H1 (cell line): ENCODE measurements around the gene NDUFA11. TPM values are rescaled to one million over a fixed set of nuclear protein-coding genes. Genes with fewer than 3 reads are reported as not detected.

Experiments used
- CTCF ChIA-PET: fragments of 300-600 bp; sonication (Branson Sonifier 250); formaldehyde crosslinking; loops from one replicate; lab custom pipeline; 2021; ENCODE audit not compliant: partially characterized antibody; lab: Charles Lee
- POLR2A ChIA-PET: fragments of 300-600 bp; sonication (Branson Sonifier 250); formaldehyde crosslinking; loops from one replicate; lab custom pipeline; 2021; ENCODE audit warnings: inconsistent platforms; ENCODE audit not compliant: partially characterized antibody; lab: Charles Lee
- DNase-seq, 2 experiments: peaks; one replicate each; pipeline versions ENCODE4 v3.0.0 to v3.0.0-alpha.2; 2010 to 2022; ENCODE audit warnings: low spot score in 2 of 2, low read depth in 1 of 2, mixed read lengths in 1 of 2
- FAIRE-seq: peaks from 2 replicates; lab custom pipeline; 2011; peaks lifted over from hg19 to GRCh38; lab: Jason Lieb, UNC
- H2AFZ ChIP-seq: 2 replicates; pipeline ENCODE4 v1.8.1; 2012; ENCODE audit warnings: low read length, inconsistent platforms
- H2AK5ac ChIP-seq: 2 replicates; pipeline ENCODE4 v1.6.1; 2013; ENCODE audit warnings: low read depth, low read length
- H2BK120ac ChIP-seq: replicated peaks from 2 replicates; pipeline ENCODE3; 2013; ENCODE audit warnings: low read depth, low read length, inconsistent platforms
- H2BK12ac ChIP-seq: 2 replicates; pipeline ENCODE4 v1.6.1; 2013; ENCODE audit warnings: low read depth, low read length
- H2BK15ac ChIP-seq: 2 replicates; pipeline ENCODE4 v1.6.1; 2013; ENCODE audit warnings: low read length
- H2BK20ac ChIP-seq: 2 replicates; pipeline ENCODE4 v1.6.1; 2013; ENCODE audit warnings: low read length
- H2BK5ac ChIP-seq: 2 replicates; pipeline ENCODE4 v1.6.1; 2013; ENCODE audit warnings: low read depth, low read length
- H3K14ac ChIP-seq: 2 replicates; pipeline ENCODE4 v1.6.1; 2013; ENCODE audit warnings: inconsistent platforms; ENCODE audit not compliant: insufficient read length
- H3K18ac ChIP-seq: 2 replicates; pipeline ENCODE4 v1.6.1; 2013; ENCODE audit warnings: low read length; ENCODE audit errors: extremely low read depth
- H3K23ac ChIP-seq: 2 replicates; pipeline ENCODE4 v1.6.1; 2013; ENCODE audit warnings: inconsistent platforms; ENCODE audit not compliant: insufficient read length
- H3K23me2 ChIP-seq: 2 replicates; pipeline ENCODE4 v1.6.1; 2013; ENCODE audit warnings: low read depth, low read length
- H3K27ac ChIP-seq: 2 replicates; pipeline ENCODE4 v1.6.1; 2011; ENCODE audit warnings: low read depth, low read length, inconsistent platforms
- H3K27me3 ChIP-seq, 4 experiments: replicated peaks in 1 of 4; 1 replicate in 1 of 4; 2 replicates in 3 of 4; pipeline versions ENCODE4 v1.6.1 to v1.8.1; 2011 to 2013; ENCODE audit warnings: low read length in 3 of 4, mild to moderate bottlenecking in 3 of 4, inconsistent platforms in 2 of 4, mixed read lengths in 2 of 4, moderate library complexity in 1 of 4; ENCODE audit not compliant: control insufficient read depth in 3 of 4, insufficient read depth in 3 of 4; ENCODE audit errors: extremely low read depth in 1 of 4
- H3K36me3 ChIP-seq, 4 experiments: 2 replicates each; pipeline versions ENCODE4 v1.6.1 to v1.8.1; 2011 to 2013; ENCODE audit warnings: mild to moderate bottlenecking in 4 of 4, low read length in 3 of 4, moderate library complexity in 2 of 4, control low read depth in 1 of 4, inconsistent platforms in 1 of 4; ENCODE audit not compliant: insufficient read depth in 4 of 4, control insufficient read depth in 2 of 4
- H3K4ac ChIP-seq: replicated peaks from 2 replicates; pipeline ENCODE3; 2013; ENCODE audit warnings: low read length, low read depth, mixed read lengths, inconsistent platforms; ENCODE audit not compliant: insufficient read length
- H3K4me1 ChIP-seq, 4 experiments: replicated peaks in 1 of 4; 1 replicate in 1 of 4; 2 replicates in 3 of 4; pipeline versions ENCODE4 v1.6.1 to v1.8.1; 2011 to 2013; ENCODE audit warnings: low read length in 3 of 4, inconsistent platforms in 2 of 4, mixed read lengths in 1 of 4; ENCODE audit not compliant: insufficient read depth in 4 of 4, control insufficient read depth in 3 of 4
- H3K4me2 ChIP-seq, 2 experiments: 2 replicates each; pipeline versions ENCODE4 v1.6.1 to v1.8.1; 2011 to 2013; ENCODE audit warnings: low read depth in 2 of 2, low read length in 2 of 2, control low read depth in 1 of 2, inconsistent platforms in 1 of 2, mild to moderate bottlenecking in 1 of 2; ENCODE audit not compliant: insufficient read depth in 1 of 2
- H3K4me3 ChIP-seq, 4 experiments: fragments of 200-600, 300-600 bp in 1 of 4; sonication (generic), shearing (Covaris generic), sonication (Bioruptor Twin) in 1 of 4; 2 replicates each; pipeline versions ENCODE4 v1.5.1 to v1.8.1; 2011 to 2016; ENCODE audit warnings: low read length in 4 of 4, low read depth in 3 of 4, control low read depth in 2 of 4, inconsistent platforms in 2 of 4, mild to moderate bottlenecking in 2 of 4, mixed read lengths in 1 of 4, moderate library complexity in 1 of 4; ENCODE audit not compliant: insufficient read depth in 2 of 4; ENCODE audit errors: extremely low read depth in 1 of 4
- H3K56ac ChIP-seq: replicated peaks from 2 replicates; pipeline ENCODE3; 2013; ENCODE audit warnings: low read depth, mild to moderate bottlenecking, mixed read lengths, low read length, inconsistent platforms; ENCODE audit not compliant: insufficient read length
- H3K79me1 ChIP-seq: 2 replicates; pipeline ENCODE4 v1.6.1; 2013; ENCODE audit warnings: low read depth, low read length, control low read depth
- H3K79me2 ChIP-seq, 2 experiments: 2 replicates each; pipeline versions ENCODE4 v1.6.1 to v1.8.1; 2012 to 2013; ENCODE audit warnings: low read length in 2 of 2, mild to moderate bottlenecking in 2 of 2, inconsistent platforms in 1 of 2; ENCODE audit not compliant: insufficient read depth in 2 of 2, control insufficient read depth in 1 of 2
- H3K9ac ChIP-seq, 4 experiments: replicated peaks in 1 of 4; 1 replicate in 1 of 4; 2 replicates in 3 of 4; pipeline versions ENCODE4 v1.6.1 to v1.8.1; 2011 to 2013; ENCODE audit warnings: low read depth in 3 of 4, low read length in 3 of 4, control low read depth in 2 of 4, mild to moderate bottlenecking in 2 of 4, moderate library complexity in 2 of 4, inconsistent platforms in 1 of 4; ENCODE audit errors: extremely low read depth in 1 of 4
- H3K9me3 ChIP-seq, 2 experiments: 2 replicates each; pipeline versions ENCODE4 v1.6.1 to v1.8.1; 2012 to 2013; ENCODE audit warnings: mild to moderate bottlenecking in 2 of 2, moderate library complexity in 2 of 2, control low read depth in 1 of 2, inconsistent platforms in 1 of 2, low read depth in 1 of 2, low read length in 1 of 2, mixed read lengths in 1 of 2; ENCODE audit not compliant: insufficient read depth in 2 of 2
- H4K20me1 ChIP-seq, 2 experiments: replicated peaks in 1 of 2; 2 replicates each; pipeline versions ENCODE3 to v1.8.1; 2011 to 2013; ENCODE audit warnings: inconsistent platforms in 2 of 2, low read length in 2 of 2, mild to moderate bottlenecking in 1 of 2; ENCODE audit not compliant: insufficient read depth in 2 of 2, control insufficient read depth in 1 of 2
- H4K5ac ChIP-seq: 2 replicates; pipeline ENCODE4 v1.6.1; 2013; ENCODE audit warnings: low read length, low read depth, mixed read lengths, inconsistent platforms; ENCODE audit not compliant: insufficient read length
- H4K8ac ChIP-seq: 2 replicates; pipeline ENCODE4 v1.8.0; 2013; ENCODE audit warnings: mild to moderate bottlenecking, moderate library complexity, low read length, inconsistent platforms; ENCODE audit not compliant: insufficient read depth; ENCODE audit errors: extremely low read depth
- H4K91ac ChIP-seq: replicated peaks from 2 replicates; pipeline ENCODE3; 2013; ENCODE audit warnings: low read length, mixed read lengths, inconsistent platforms; ENCODE audit not compliant: insufficient read length
- SRF ChIP-seq: IDR thresholded peaks from 2 replicates; pipeline ENCODE4 v1.6.1; 2011; ENCODE audit warnings: mild to moderate bottlenecking, low read depth, low read length, moderate library complexity
- WGBS, 2 experiments: shearing (Covaris generic) in 1 of 2; methylation state at CpG; one replicate each; pipeline versions ENCODE4 v1.1.6 to v1.1.7; 2013 to 2015; ENCODE audit warnings: low lambda C conversion rate in 2 of 2, mixed read lengths in 2 of 2, inconsistent platforms in 1 of 2, low coverage in 1 of 2, missing lambda C conversion rate in 1 of 2; ENCODE audit not compliant: insufficient replicate concordance in 2 of 2, insufficient coverage in 1 of 2, insufficient read length in 1 of 2; ENCODE audit errors: extremely low coverage in 1 of 2, missing lambda C conversion rate in 1 of 2; 5-methylcytosine and 5-hydroxymethylcytosine counted together
- polyA plus RNA-seq, 7 experiments: library from polyadenylated mRNA; depleted of rRNA in 3 of 7; stranded (reverse) in 5 of 7; unstranded in 2 of 7; fragments of >200 nt in 5 of 7; fragments of 200-250 nt in 2 of 7; gene quantifications; 1 replicate in 5 of 7; 2 replicates in 1 of 7; 4 replicates in 1 of 7; pipeline versions ENCODE4 v1.2.1 to v1.2.3, GENCODE V29; 2011 to 2013; ENCODE audit warnings: missing spikeins in 2 of 7, mixed read lengths in 2 of 7
- total RNA-seq: library from RNA; stranded (reverse); fragmentation: NEBNext Ultra II Directional; extraction: Animal tissue kit (Norgen Biotek cat#: 25700); gene quantifications from 2 replicates; pipeline ENCODE4 v1.2.1, GENCODE V29; 2021

Gene NDUFA11
- total and polyA plus RNA-seq, 2 of the 8 experiments (the other 6 are each of a cell fraction or from before 2014, with no cell fraction given), result 205 to 1,037 TPM

DNA sequence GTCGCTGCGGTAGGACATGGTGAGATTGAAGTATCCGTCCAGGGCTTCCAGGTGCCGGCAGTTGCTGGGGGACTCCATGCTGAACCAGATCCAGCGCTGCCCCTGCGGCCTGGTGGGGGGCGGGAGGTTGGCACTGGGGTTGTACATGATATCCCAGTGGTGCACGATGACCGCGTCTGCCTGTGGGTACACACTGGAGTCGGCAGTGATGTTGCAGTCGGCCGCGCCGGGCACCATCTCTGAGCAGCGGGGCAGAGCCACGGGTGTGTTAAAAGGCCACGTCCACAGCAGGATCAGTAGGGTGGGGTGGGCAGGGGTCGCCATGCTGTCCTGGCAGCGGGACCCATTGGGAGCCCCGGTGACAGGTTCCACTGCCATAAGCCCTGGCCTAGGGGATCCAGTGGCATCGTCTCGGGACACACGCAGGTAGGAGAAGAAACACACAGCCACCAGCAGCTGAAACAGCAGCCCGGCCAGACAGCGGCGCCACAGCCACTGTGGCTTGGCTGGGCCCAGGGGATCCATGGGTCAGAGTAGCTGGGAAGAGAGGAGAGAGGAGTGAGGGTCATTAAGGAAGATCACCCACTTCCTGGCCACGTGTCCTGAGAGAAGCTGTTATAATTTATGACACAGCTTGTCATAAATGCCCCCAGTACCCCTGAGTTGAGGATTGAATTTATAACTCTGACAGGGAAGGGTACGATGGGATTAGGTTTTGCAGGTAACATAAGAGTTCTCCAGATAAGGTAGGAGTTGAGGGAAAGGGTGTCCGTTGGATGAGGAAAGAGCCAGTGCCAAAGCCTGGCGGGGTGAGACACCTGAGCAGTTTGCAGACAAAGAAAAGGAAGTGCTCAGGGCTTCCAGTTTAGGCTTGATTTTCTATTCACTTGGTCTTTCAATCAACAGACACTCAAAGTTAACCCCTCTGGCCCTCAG lies 36.1 kb downstream of the NDUFA11 start:
- POLR2A ChIA-PET, result interaction anchor here (1.2 kb wide), 1 partner anchor 40 kb away, joined by 5 read pairs; no protein-coding TSS in a partner anchor
- Histone ChIP-seq H4K8ac (no peak overlapping the region; the same call in 1 of the 2 replicates), H4K20me1 (no peaks in the 10 kb centered on the region), H3K56ac (no peak overlapping the region), H3K4me3 (no peak overlapping the region), H2BK20ac (no peak overlapping the region), H4K91ac (no peak overlapping the region), H3K79me1 (no peaks in the 10 kb centered on the region), H3K9ac (no peak overlapping the region), H3K4me1 (no peaks in the 10 kb centered on the region; a peak in 1 of 7 replicates), H3K4me2 (no peak overlapping the region), H2BK5ac (no peak overlapping the region), H2BK12ac (no peak overlapping the region), H3K14ac (no peak overlapping the region), H3K27ac (no peak overlapping the region), H3K9me3 (no peaks in the 10 kb centered on the region), H3K27me3 (peaks cover 0 to 2% (median 1%) of the 10 kb centered on the region in 4 experiments; a peak in 2 of 7 replicates), H3K23me2 (no peaks in the 10 kb centered on the region), H3K23ac (no peak overlapping the region), H2BK120ac (no peak overlapping the region), H3K79me2 (no peaks in the 10 kb centered on the region), H3K36me3 (no peaks in the 10 kb centered on the region), H2AK5ac (no peak overlapping the region), H2AFZ (no peak overlapping the region), H2BK15ac (no peak overlapping the region), H3K4ac (no peak overlapping the region), H4K5ac (no peak overlapping the region), H3K18ac (no peak overlapping the region)
- no peak for TF ChIP-seq SRF
- DNase-seq (no peak), FAIRE-seq (no peak)
- CTCF ChIA-PET, result no interaction called here
- 87% methylated on average over 19 of the region's 31 CpGs; no CpG with 5 or more reads in 1 of the 2 experiments for WGBS, 2 experiments
